ENCODE results near the gene LY6G5C. TPM values are rescaled to one million over a fixed set of nuclear protein-coding genes. Genes with fewer than 3 reads are reported as not detected.

The LY6G5C gene
- total RNA-seq, 1 experiment from 2014 or later: 2.6 TPM

DNA sequence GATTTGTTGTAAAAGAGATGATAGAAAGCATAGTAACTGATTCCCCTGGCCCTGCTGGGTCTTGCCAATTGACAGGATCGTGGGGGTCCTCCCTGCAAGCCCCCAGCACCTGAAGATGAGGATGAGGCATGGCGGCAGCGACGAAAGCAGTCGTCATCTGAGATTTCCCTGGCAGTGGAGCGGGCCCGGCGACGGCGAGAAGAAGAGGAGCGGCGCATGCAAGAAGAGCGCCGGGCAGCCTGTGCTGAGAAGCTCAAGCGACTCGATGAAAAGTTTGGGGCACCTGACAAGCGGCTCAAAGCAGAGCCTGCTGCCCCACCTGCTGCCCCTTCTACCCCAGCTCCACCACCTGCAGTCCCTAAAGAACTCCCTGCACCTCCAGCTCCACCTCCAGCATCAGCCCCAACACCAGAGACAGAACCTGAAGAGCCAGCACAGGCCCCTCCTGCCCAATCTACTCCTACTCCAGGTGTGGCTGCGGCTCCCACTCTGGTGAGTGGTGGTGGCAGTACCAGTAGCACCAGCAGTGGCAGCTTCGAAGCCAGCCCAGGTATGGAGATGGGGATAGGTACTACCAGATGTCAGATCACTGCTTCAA, 53.1 kb downstream of the LY6G5C start:
- peaks cover 60% of the 10 kb centered on the region for H3K36me3 ChIP-seq (ENCODE audit: low read depth)
- CTCF ChIA-PET: no interaction called here
- H3K4me1 ChIP-seq (replicated peaks; ENCODE audit: insufficient read depth): peaks cover 1% of the 10 kb centered on the region; the same call in 1 of the 2 replicates
- no peak overlapping the region for H3K27ac ChIP-seq
- intact Hi-C loops (cut with micrococcal nuclease; ENCODE audit: unreplicated experiment): no loop called here
- H3K4me3 ChIP-seq: no peak overlapping the region
- no peak overlapping the region for H3K4me2 ChIP-seq
- no peak overlapping the region for H2AFZ ChIP-seq
- no peak for TF ChIP-seq CTCF (conservative IDR thresholded peaks at IDR 0.05)
- no peak for TF ChIP-seq EZH2 (IDR thresholded peaks at IDR 0.05; ENCODE audit: low read depth)
- peaks cover 35% of the 10 kb centered on the region for H3F3A ChIP-seq (ENCODE audit: insufficient read depth, low read depth)
- DNase-seq: no peak
- peaks cover 5% of the 10 kb centered on the region; the same call in 1 of the 2 replicates for H4K20me1 ChIP-seq (ENCODE audit: insufficient read depth)
- no peaks in the 10 kb centered on the region for H3K9me3 ChIP-seq (ENCODE audit: insufficient read depth, low read depth)
- POLR2A ChIA-PET (ENCODE audit: unreplicated experiment): interaction anchor here (0.7 kb wide), 1 partner anchor 20 kb away, joined by 3 read pairs; no protein-coding TSS in a partner anchor
- no peaks in the 10 kb centered on the region for H3K9me2 ChIP-seq (ENCODE audit: insufficient read depth)
- no TSS peak for BruUV-seq (replicated peaks)
- no peaks in the 10 kb centered on the region for H3K27me3 ChIP-seq (ENCODE audit: insufficient read depth, low read depth)
- H3K79me2 ChIP-seq (ENCODE audit: low read depth): peaks cover 29% of the 10 kb centered on the region

- Histone ChIP-seq H3K27ac (no peak overlapping the region), H4K20me1 (ENCODE audit: insufficient read depth) (peaks cover 5% of the 10 kb centered on the region; the same call in 1 of the 2 replicates), H3K9me2 (ENCODE audit: insufficient read depth) (no peaks in the 10 kb centered on the region), H2AFZ (no peak overlapping the region), H3K79me2 (ENCODE audit: low read depth) (peaks cover 37% of the 10 kb centered on the region), H3K9me3 (ENCODE audit: insufficient read depth, low read depth) (no peaks in the 10 kb centered on the region), H3K36me3 (ENCODE audit: low read depth) (peaks cover 68% of the 10 kb centered on the region), H3K4me1 (replicated peaks; ENCODE audit: insufficient read depth) (peaks cover 10% of the 10 kb centered on the region), H3K4me2 (no peak overlapping the region), H3F3A (ENCODE audit: insufficient read depth, low read depth) (peaks cover 39% of the 10 kb centered on the region), H3K27me3 (ENCODE audit: insufficient read depth, low read depth) (no peaks in the 10 kb centered on the region), H3K4me3 (no peak overlapping the region)
- ChIA-PET POLR2A (ENCODE audit: unreplicated experiment) (interaction anchor here (0.7 kb wide), 1 partner anchor 21 kb away, joined by 3 read pairs; no protein-coding TSS in a partner anchor), CTCF (no interaction called here)
- no peak for DNase-seq
- TF ChIP-seq CTCF (conservative IDR thresholded peaks at IDR 0.05): no peak
- no peak for TF ChIP-seq EZH2 (IDR thresholded peaks at IDR 0.05; ENCODE audit: low read depth)
- intact Hi-C loops (cut with micrococcal nuclease; ENCODE audit: unreplicated experiment): no loop called here
- BruUV-seq (replicated peaks): no TSS peak
These were observed 53.9 kb downstream of the LY6G5C start for GRCh38 chr6:31626952-31627351.

Small RNA genes within 50 kb of the gene (microRNA-seq; reads per million reads assigned to microRNA genes)
- gene MIR4646 (ENCODE audit: borderline number of aligned reads, borderline replicate concordance) (not detected), gene MIR6832 (ENCODE audit: borderline number of aligned reads, borderline replicate concordance) (not detected)

Other genes with a start within 250 kb of the LY6G5C start
- 26.7 and 37.8 TPM in 2 replicates for gene MICB, start 182.9 kb downstream of the LY6G5C start, total RNA-seq (2021)
- not detected in 2 replicates for gene MCCD1, start 152.1 kb downstream of the LY6G5C start, total RNA-seq (2021)
- gene DDX39B, start 139.1 kb downstream of the LY6G5C start, total RNA-seq (2021): 383 and 436 TPM in 2 replicates
- gene ATP6V1G2, start 134.5 kb downstream of the LY6G5C start, total RNA-seq (2021): 0.55 and 1.8 TPM in 2 replicates
- gene NFKBIL1, start 133.5 kb downstream of the LY6G5C start, total RNA-seq (2021): 26.1 and 38.3 TPM in 2 replicates
- not detected in 2 replicates for gene LTA, start 108.8 kb downstream of the LY6G5C start, total RNA-seq (2021)
- gene TNF, start 105.5 kb downstream of the LY6G5C start, total RNA-seq (2021): not detected in 2 replicates
- 0.63 TPM in 1 of 2 replicates, not detected in the other for gene LTB, start 98.6 kb downstream of the LY6G5C start, total RNA-seq (2021)
- 1.6 TPM in 2 replicates for gene LST1, start 94.8 kb downstream of the LY6G5C start, total RNA-seq (2021)
- gene NCR3, start 88.1 kb downstream of the LY6G5C start, total RNA-seq (2021): not detected in 2 replicates
- gene AIF1, start 65.8 kb downstream of the LY6G5C start, total RNA-seq (2021): not detected in 2 replicates
- gene PRRC2A, start 60.4 kb downstream of the LY6G5C start, total RNA-seq (2021): 182 and 192 TPM in 2 replicates
- 336 and 358 TPM in 2 replicates for gene BAG6, start 28.4 kb downstream of the LY6G5C start, total RNA-seq (2021)
- gene APOM, start 25.2 kb downstream of the LY6G5C start, total RNA-seq (2021): 2.7 and 2.9 TPM in 2 replicates
- 17.2 and 17.8 TPM in 2 replicates for gene C6orf47, start 20.3 kb downstream of the LY6G5C start, total RNA-seq (2021)
- gene GPANK1, start 16.1 kb downstream of the LY6G5C start, total RNA-seq (2021): 11.5 and 13.0 TPM in 2 replicates
- 152 and 173 TPM in 2 replicates for gene CSNK2B, start 15.0 kb downstream of the LY6G5C start, total RNA-seq (2021)
- 20.9 and 24.0 TPM in 2 replicates for gene LY6G5B, start 11.1 kb downstream of the LY6G5C start, total RNA-seq (2021)
- 31.3 and 35.2 TPM in 2 replicates for gene ABHD16A, start 22.3 kb upstream of the LY6G5C start, total RNA-seq (2021)
- not detected in 2 replicates for gene LY6G6F, start 25.8 kb upstream of the LY6G5C start, total RNA-seq (2021)
- not detected in 2 replicates for gene LY6G6D, start 34.3 kb upstream of the LY6G5C start, total RNA-seq (2021)
- gene LY6G6C, start 40.7 kb upstream of the LY6G5C start, total RNA-seq (2021): 1.2 and 2.1 TPM in 2 replicates
- 0.43 and 0.59 TPM in 2 replicates for gene MPIG6B, start 42.3 kb upstream of the LY6G5C start, total RNA-seq (2021)
- 58.3 and 99.6 TPM in 2 replicates for gene DDAH2, start 48.2 kb upstream of the LY6G5C start, total RNA-seq (2021)
- gene CLIC1, start 55.5 kb upstream of the LY6G5C start, total RNA-seq (2021): 546 and 599 TPM in 2 replicates
- 50.0 and 68.8 TPM in 2 replicates for gene MSH5, start 58.9 kb upstream of the LY6G5C start, total RNA-seq (2021)
- gene SAPCD1, start 81.6 kb upstream of the LY6G5C start, total RNA-seq (2021): 11.1 and 16.9 TPM in 2 replicates
- gene VWA7, start 96.3 kb upstream of the LY6G5C start, total RNA-seq (2021): 6.0 and 9.6 TPM in 2 replicates
- 99.6 and 124 TPM in 2 replicates for gene VARS1, start 114.7 kb upstream of the LY6G5C start, total RNA-seq (2021)
- 67.5 and 74.3 TPM in 2 replicates for gene LSM2, start 125.9 kb upstream of the LY6G5C start, total RNA-seq (2021)
- gene HSPA1L, start 134.2 kb upstream of the LY6G5C start, total RNA-seq (2021): 2.3 and 2.6 TPM in 2 replicates
- gene HSPA1A, start 134.5 kb upstream of the LY6G5C start, total RNA-seq (2021): 378 and 385 TPM in 2 replicates
- 334 and 340 TPM in 2 replicates for gene HSPA1B, start 146.7 kb upstream of the LY6G5C start, total RNA-seq (2021)
- gene NEU1, start 181.8 kb upstream of the LY6G5C start, total RNA-seq (2021): 23.1 and 23.4 TPM in 2 replicates
- gene SLC44A4, start 197.9 kb upstream of the LY6G5C start, total RNA-seq (2021): 44.4 and 44.9 TPM in 2 replicates
- 57.3 and 68.3 TPM in 2 replicates for gene EHMT2, start 216.6 kb upstream of the LY6G5C start, total RNA-seq (2021)
- 16.2 and 20.3 TPM in 2 replicates for gene ZBTB12, start 221.0 kb upstream of the LY6G5C start, total RNA-seq (2021)
- 0.96 and 2.4 TPM in 2 replicates for gene C2, start 246.7 kb upstream of the LY6G5C start, total RNA-seq (2021)

Measured in PC-9 (cell line).